Cardiac muscle cell (in vitro differentiated cells and primary cell): ENCODE results near the gene TOP2B. TPM values are rescaled to one million over a fixed set of nuclear protein-coding genes. Genes with fewer than 3 reads are reported as not detected.

ENCODE experiments used
- DNase-seq, 2 donors: peaks; one replicate each; pipeline versions ENCODE4 v3.0.0 to v3.0.0-alpha.2; 2010 to 2017; ENCODE audit warnings: low read depth in 1 of 2, low spot score in 1 of 2
- H3K27ac ChIP-seq: fragments of 200-600 bp; sonication (generic); 2 replicates; pipeline ENCODE4 v1.5.1; 2016
- H3K27me3 ChIP-seq: fragments of 200-600 bp; sonication (generic); 2 replicates; pipeline ENCODE4 v1.6.0; 2016; ENCODE audit warnings: control low read depth
- H3K36me3 ChIP-seq: fragments of 200-600 bp; sonication (generic); 2 replicates; pipeline ENCODE4 v1.5.1; 2016; ENCODE audit warnings: control low read depth
- H3K4me1 ChIP-seq: fragments of 200-600 bp; sonication (generic); 2 replicates; pipeline ENCODE4 v1.8.1; 2017; ENCODE audit warnings: low read depth, mild to moderate bottlenecking, mixed run types
- H3K4me3 ChIP-seq: fragments of 200-600 bp; sonication (generic); 2 replicates; pipeline ENCODE4 v1.5.1; 2016; ENCODE audit warnings: mild to moderate bottlenecking
- H3K9me3 ChIP-seq: fragments of 200-600 bp; sonication (generic); 2 replicates; pipeline ENCODE4 v1.5.1; 2017; ENCODE audit warnings: low read depth, mild to moderate bottlenecking, control low read depth
- polyA plus RNA-seq: library from polyadenylated mRNA; unstranded; fragments of >200 nt; fragmentation: Nextera tagmentation; extraction: Ambion mirVana; gene quantifications from 2 replicates; pipeline ENCODE4 v1.2.1, GENCODE V29; 2016
- total RNA-seq: library from RNA; depleted of rRNA; stranded (reverse); fragments of >200 nt; gene quantifications from 2 replicates; pipeline ENCODE4 v1.2.3, GENCODE V29; 2016
- TF ChIP-seq, protein P1 (sequence below): IDR thresholded peaks from 2 replicates; pipeline ENCODE4 v1.5.1; 2012; ENCODE audit warnings: low read depth, mild to moderate bottlenecking, low read length

TOP2B gene
- total and polyA plus RNA-seq, 2 experiments from 2014 or later, result 108 to 119 TPM

DNA sequence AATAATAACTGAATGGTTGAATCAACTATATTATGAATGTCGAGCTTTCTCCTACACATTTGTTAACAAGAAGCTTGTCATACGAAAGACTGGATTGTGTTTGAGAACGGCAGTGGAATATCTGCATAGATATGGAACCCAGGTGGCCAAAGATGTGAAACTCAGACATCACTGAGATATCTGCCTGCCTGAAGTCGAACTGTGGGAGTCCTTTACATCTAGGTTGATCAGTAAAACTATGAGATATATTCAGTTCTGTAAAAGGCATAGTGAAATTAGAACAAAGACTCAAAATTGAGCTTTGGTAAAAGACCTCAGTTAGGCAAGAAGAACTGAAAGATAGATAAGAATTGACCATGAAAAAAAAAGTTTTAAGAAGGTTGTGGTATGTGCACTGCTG lies 41.5 kb upstream of the TOP2B start:
- Histone ChIP-seq H3K36me3 (no peaks in the 10 kb centered on the region), H3K9me3 (no peaks in the 10 kb centered on the region), H3K27ac (no peak overlapping the region), H3K27me3 (no peaks in the 10 kb centered on the region), H3K4me3 (no peak overlapping the region), H3K4me1 (no peaks in the 10 kb centered on the region)
- no peak for DNase-seq
- TF ChIP-seq, protein P1, sequence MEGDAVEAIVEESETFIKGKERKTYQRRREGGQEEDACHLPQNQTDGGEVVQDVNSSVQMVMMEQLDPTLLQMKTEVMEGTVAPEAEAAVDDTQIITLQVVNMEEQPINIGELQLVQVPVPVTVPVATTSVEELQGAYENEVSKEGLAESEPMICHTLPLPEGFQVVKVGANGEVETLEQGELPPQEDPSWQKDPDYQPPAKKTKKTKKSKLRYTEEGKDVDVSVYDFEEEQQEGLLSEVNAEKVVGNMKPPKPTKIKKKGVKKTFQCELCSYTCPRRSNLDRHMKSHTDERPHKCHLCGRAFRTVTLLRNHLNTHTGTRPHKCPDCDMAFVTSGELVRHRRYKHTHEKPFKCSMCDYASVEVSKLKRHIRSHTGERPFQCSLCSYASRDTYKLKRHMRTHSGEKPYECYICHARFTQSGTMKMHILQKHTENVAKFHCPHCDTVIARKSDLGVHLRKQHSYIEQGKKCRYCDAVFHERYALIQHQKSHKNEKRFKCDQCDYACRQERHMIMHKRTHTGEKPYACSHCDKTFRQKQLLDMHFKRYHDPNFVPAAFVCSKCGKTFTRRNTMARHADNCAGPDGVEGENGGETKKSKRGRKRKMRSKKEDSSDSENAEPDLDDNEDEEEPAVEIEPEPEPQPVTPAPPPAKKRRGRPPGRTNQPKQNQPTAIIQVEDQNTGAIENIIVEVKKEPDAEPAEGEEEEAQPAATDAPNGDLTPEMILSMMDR, result no peak

DNA sequence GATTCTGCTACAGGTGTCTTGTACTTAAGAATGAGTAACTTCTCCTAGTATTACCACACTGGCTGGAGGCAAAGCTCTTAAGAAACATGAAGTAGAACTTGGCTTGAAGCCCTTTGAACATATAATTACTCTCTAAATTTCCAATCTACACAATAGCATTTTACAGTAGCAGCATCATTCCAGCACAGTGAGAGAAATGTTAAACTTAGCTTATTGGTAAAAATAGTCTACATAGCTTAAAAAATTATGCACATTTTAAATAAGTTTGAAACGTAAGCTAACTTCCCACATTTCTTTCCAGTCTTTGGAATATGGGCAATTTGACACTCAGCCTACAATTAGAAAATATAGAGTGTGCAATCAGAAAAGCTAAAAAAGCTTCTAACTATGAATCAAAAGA lies 32.8 kb upstream of the TOP2B start:
- Histone ChIP-seq H3K27ac (no peak overlapping the region), H3K36me3 (no peaks in the 10 kb centered on the region), H3K4me1 (no peaks in the 10 kb centered on the region), H3K27me3 (no peaks in the 10 kb centered on the region), H3K9me3 (no peaks in the 10 kb centered on the region), H3K4me3 (no peak overlapping the region)
- no peak for DNase-seq
- TF ChIP-seq, protein P1, result no peak

GRCh38 chr3:25695731-25696420 lies 31.2 kb upstream of the TOP2B start:
- H3K27me3 ChIP-seq, result no peaks in the 10 kb centered on the region
- H3K36me3 ChIP-seq, result no peaks in the 10 kb centered on the region
- TF ChIP-seq, protein P1, result no peak
- H3K9me3 ChIP-seq, result no peaks in the 10 kb centered on the region
- H3K4me1 ChIP-seq, result no peaks in the 10 kb centered on the region
- no peak for DNase-seq
- no peak overlapping the region for H3K4me3 ChIP-seq
- H3K27ac ChIP-seq, result no peak overlapping the region

- Histone ChIP-seq H3K27me3 (no peaks in the 10 kb centered on the region), H3K36me3 (no peaks in the 10 kb centered on the region), H3K27ac (no peak overlapping the region), H3K9me3 (no peaks in the 10 kb centered on the region), H3K4me3 (no peak overlapping the region), H3K4me1 (no peaks in the 10 kb centered on the region)
- DNase-seq, result no peak
- TF ChIP-seq, protein P1, result no peak
Measured at GRCh38 chr3:25693238-25693637, 28.5 kb upstream of the TOP2B start.

DNA sequence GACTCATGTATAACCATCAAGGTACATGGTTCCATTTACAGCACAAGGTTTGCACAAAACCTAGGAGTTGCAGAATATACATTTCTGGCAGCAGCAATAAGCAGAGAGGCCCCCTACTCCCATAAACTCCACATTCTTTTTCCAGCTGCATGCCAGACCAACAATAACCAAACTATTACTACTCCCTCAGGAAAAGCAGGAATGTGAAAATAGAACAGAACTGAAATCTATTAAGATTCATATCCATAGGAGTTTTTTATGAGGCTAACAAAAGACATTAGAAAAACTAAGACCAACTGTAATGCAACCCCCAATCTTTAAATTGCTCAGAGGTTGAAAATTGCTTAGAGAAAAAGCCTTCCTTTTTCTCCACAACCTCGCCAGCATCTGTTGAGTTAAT lies 27.6 kb upstream of the TOP2B start:
- no peaks in the 10 kb centered on the region for H3K9me3 ChIP-seq
- DNase-seq, result no peak
- H3K4me3 ChIP-seq, result no peak overlapping the region
- H3K27ac ChIP-seq, result no peak overlapping the region
- TF ChIP-seq, protein P1, result no peak
- no peaks in the 10 kb centered on the region for H3K4me1 ChIP-seq
- H3K36me3 ChIP-seq, result no peaks in the 10 kb centered on the region
- no peaks in the 10 kb centered on the region for H3K27me3 ChIP-seq
